Airway epithelial cell (primary cell): ENCODE measurements around the gene THOC1. TPM values are rescaled to one million over a fixed set of nuclear protein-coding genes. Genes with fewer than 3 reads are reported as not detected.

Experiments
- total RNA-seq: library from RNA; depleted of rRNA; stranded (reverse); fragments of >200 nt; gene quantifications from 2 replicates; pipeline ENCODE4 v1.2.3, GENCODE V29; 2015

THOC1 gene, protein sequence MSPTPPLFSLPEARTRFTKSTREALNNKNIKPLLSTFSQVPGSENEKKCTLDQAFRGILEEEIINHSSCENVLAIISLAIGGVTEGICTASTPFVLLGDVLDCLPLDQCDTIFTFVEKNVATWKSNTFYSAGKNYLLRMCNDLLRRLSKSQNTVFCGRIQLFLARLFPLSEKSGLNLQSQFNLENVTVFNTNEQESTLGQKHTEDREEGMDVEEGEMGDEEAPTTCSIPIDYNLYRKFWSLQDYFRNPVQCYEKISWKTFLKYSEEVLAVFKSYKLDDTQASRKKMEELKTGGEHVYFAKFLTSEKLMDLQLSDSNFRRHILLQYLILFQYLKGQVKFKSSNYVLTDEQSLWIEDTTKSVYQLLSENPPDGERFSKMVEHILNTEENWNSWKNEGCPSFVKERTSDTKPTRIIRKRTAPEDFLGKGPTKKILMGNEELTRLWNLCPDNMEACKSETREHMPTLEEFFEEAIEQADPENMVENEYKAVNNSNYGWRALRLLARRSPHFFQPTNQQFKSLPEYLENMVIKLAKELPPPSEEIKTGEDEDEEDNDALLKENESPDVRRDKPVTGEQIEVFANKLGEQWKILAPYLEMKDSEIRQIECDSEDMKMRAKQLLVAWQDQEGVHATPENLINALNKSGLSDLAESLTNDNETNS
- total RNA-seq = 19.1 and 35.6 TPM in 2 replicates

DNA sequence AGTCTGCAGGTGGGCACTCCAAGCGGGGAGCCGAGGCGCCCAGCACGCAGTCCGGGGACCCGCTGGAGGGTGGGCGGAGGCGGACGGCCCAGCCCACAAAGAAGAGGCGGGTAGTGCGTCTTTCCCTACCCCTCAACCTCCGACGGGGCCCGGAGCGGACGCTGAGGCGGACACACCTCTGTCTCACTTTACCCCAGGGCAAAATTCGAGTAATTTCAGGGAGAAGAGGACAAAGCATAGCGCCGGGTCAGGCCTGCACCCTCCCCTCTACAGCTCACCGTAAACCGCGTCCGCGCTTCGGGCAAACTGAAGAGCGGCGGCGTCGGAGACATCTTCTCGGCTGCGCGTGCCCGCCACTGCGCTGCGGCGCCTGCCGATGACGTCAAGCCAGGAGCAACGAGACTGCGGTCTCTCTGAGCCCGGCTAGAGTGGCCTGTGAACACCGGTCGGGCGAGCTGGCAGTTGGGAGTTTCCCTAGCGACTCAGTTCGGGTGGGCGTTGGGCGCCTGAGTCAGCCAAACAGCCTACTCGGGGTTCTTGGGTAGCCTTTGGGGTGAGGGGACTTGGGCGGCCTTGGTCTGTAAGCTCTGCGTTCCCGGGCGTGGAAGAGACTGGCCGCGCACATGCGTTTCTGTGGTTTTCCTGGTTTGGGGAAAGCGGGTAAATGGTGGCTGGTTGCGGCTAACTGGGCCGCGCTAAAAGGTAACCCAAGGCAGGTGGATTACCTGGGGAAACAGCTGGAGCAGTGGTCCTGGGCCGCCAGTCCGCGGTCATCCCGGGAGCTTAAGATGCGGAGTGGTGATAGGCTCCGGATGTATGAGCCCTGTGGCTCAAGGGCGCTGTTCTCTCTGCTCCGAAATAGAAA lies at the start of gene THOC1:
THOC1 (minus strand) TSS at position 360 of the 865 bp plus-strand sequence; CDS start at position 332, 28 bp downstream.

Other genes with a start within 250 kb of the THOC1 start
- gene TUBB8B, start 218.4 kb downstream of the THOC1 start, total RNA-seq = not detected in 2 replicates
- 16.7 and 25.5 TPM in 2 replicates for gene USP14, start 109.5 kb downstream of the THOC1 start, total RNA-seq
- not detected in 2 replicates for gene COLEC12, start 232.7 kb upstream of the THOC1 start, total RNA-seq